B cell (primary cell): Measurements from ENCODE around the gene SMIM5. TPM values are rescaled to one million over a fixed set of nuclear protein-coding genes. Genes with fewer than 3 reads are reported as not detected.

Experiments used
- ATAC-seq: fragments of 200-7000 bp; cut with Tn5 transposase; one replicate; pipeline ENCODE4 v1.10.0; 2021; ENCODE audit warnings: low read depth, mild to moderate bottlenecking, moderate number of reproducible peaks, moderate library complexity
- CTCF ChIA-PET: fragments of 350-600 bp; sonication (Branson Sonifier 250); formaldehyde crosslinking; loops from one replicate; lab custom pipeline; 2021; ENCODE audit warnings: antibody characterized with exemption, inconsistent platforms; lab: Charles Lee
- POLR2A ChIA-PET: fragments of 350-600 bp; sonication (Branson Sonifier 250); formaldehyde crosslinking; loops from one replicate; lab custom pipeline; 2021; ENCODE audit warnings: antibody characterized with exemption; lab: Charles Lee
- DNase-seq: peaks from one replicate; pipeline ENCODE4 v3.0.0; 2013
- H2AFZ ChIP-seq: 2 replicates; pipeline ENCODE4 v1.6.1; 2012; ENCODE audit warnings: mild to moderate bottlenecking, low read depth, low read length; ENCODE audit not compliant: insufficient read depth, poor library complexity, severe bottlenecking
- H3K27ac ChIP-seq, 2 donors: 1 replicate in 1 of 2; 2 replicates in 1 of 2; pipeline ENCODE4 v1.5.1; 2012 to 2013; ENCODE audit warnings: low read length in 2 of 2, mild to moderate bottlenecking in 2 of 2, moderate library complexity in 1 of 2
- H3K27me3 ChIP-seq, 4 experiments: fragments of 200-600 bp in 1 of 4; sonication (generic) in 1 of 4; replicated peaks in 1 of 4; 1 replicate in 2 of 4; 2 replicates in 2 of 4; pipeline versions ENCODE4 v1.6.1 to v1.7.0; 2013 to 2016; ENCODE audit warnings: low read length in 3 of 4, mild to moderate bottlenecking in 2 of 4, mixed read lengths in 1 of 4, moderate library complexity in 1 of 4; ENCODE audit not compliant: insufficient read depth in 4 of 4, control insufficient read depth in 3 of 4; ENCODE audit errors: control extremely low read depth in 1 of 4
- H3K36me3 ChIP-seq, 2 experiments: replicated peaks in 1 of 2; 1 replicate in 1 of 2; 2 replicates in 1 of 2; pipeline versions ENCODE4 v1.6.1 to v1.7.1; 2013; ENCODE audit warnings: low read length in 1 of 2; ENCODE audit not compliant: insufficient read depth in 2 of 2, control insufficient read depth in 1 of 2; ENCODE audit errors: control extremely low read depth in 1 of 2, extremely low read depth in 1 of 2
- H3K4me1 ChIP-seq, 2 donors: fragments of 200-600 bp in 1 of 2; sonication (generic) in 1 of 2; 1 replicate in 1 of 2; 2 replicates in 1 of 2; pipeline versions ENCODE4 v1.5.1 to v1.6.1; 2013 to 2017; ENCODE audit warnings: low read length in 2 of 2; ENCODE audit not compliant: control insufficient read depth in 2 of 2, insufficient read depth in 2 of 2
- H3K4me2 ChIP-seq: replicated peaks from 2 replicates; pipeline ENCODE3; 2012; ENCODE audit warnings: mild to moderate bottlenecking, low read depth, low read length; ENCODE audit not compliant: poor library complexity, severe bottlenecking
- H3K4me3 ChIP-seq, 5 experiments: fragments of 200-600 bp in 1 of 5; sonication (generic) in 1 of 5; 1 replicate in 3 of 5; 2 replicates in 2 of 5; pipeline versions ENCODE4 v1.5.1 to v1.7.0; 2011 to 2016; ENCODE audit warnings: low read length in 4 of 5, mild to moderate bottlenecking in 4 of 5, low read depth in 2 of 5, control low read depth in 1 of 5, moderate library complexity in 1 of 5; ENCODE audit not compliant: insufficient read depth in 1 of 5; ENCODE audit errors: control extremely low read depth in 1 of 5, extremely low read depth in 1 of 5
- H3K79me2 ChIP-seq: fragments of 200-600 bp; sonication (generic); one replicate; pipeline ENCODE4 v1.6.0; 2016; ENCODE audit warnings: low read length; ENCODE audit not compliant: control insufficient read depth, insufficient read depth
- H3K9ac ChIP-seq: fragments of 200-600 bp; sonication (generic); 2 replicates; pipeline ENCODE4 v1.6.1; 2017; ENCODE audit warnings: mild to moderate bottlenecking, low read length, moderate library complexity
- H3K9me3 ChIP-seq, 3 donors: one replicate each; pipeline versions ENCODE4 v1.6.1 to v1.7.1; 2013; ENCODE audit warnings: low read length in 2 of 3; ENCODE audit not compliant: control insufficient read depth in 2 of 3, insufficient read depth in 1 of 3; ENCODE audit errors: control extremely low read depth in 1 of 3
- H4K20me1 ChIP-seq: 2 replicates; pipeline ENCODE4 v1.6.0; 2012; ENCODE audit warnings: mild to moderate bottlenecking, low read length; ENCODE audit not compliant: insufficient read depth, control insufficient read depth, poor library complexity, severe bottlenecking
- H3K27ac Mint-ChIP-seq: one replicate; pipeline ENCODE4 v1.8.0; 2021; ENCODE audit warnings: mixed read lengths
- H3K27me3 Mint-ChIP-seq: one replicate; pipeline ENCODE4 v1.8.0; 2021; ENCODE audit warnings: mixed read lengths
- H3K4me1 Mint-ChIP-seq: one replicate; pipeline ENCODE4 v1.8.0; 2021; ENCODE audit warnings: mixed read lengths
- H3K4me3 Mint-ChIP-seq: one replicate; pipeline ENCODE4 v1.8.0; 2021; ENCODE audit warnings: mixed read lengths
- H3K9me3 Mint-ChIP-seq: one replicate; pipeline ENCODE4 v1.8.0; 2022; ENCODE audit warnings: mixed read lengths; ENCODE audit not compliant: insufficient read depth
- EZH2 ChIP-seq: IDR thresholded peaks from 2 replicates; pipeline ENCODE4 v1.6.1; 2012; ENCODE audit warnings: borderline replicate concordance, low read depth, mild to moderate bottlenecking, moderate library complexity, low read length; ENCODE audit not compliant: insufficient read depth, poor library complexity, severe bottlenecking
- whole genome bisulfite sequencing: methylation state at CpG from one replicate; pipeline ENCODE4 v1.1.5; 2013; ENCODE audit warnings: missing lambda C conversion rate; ENCODE audit not compliant: insufficient coverage; 5-methylcytosine and 5-hydroxymethylcytosine counted together
- intact Hi-C: fragments of 100-400 bp; cut with micrococcal nuclease; formaldehyde crosslinking; loops from one replicate; pipeline ENCODE4 v1.10.0; 2022
- polyA plus RNA-seq: library from polyadenylated mRNA; depleted of rRNA; stranded (reverse); fragments of >200 nt; gene quantifications from 2 replicates; pipeline ENCODE4 v1.2.3, GENCODE V29; 2012
- total RNA-seq, 2 donors: library from RNA; stranded (reverse); fragments of 120-200 nt in 1 of 2; gene quantifications; 1 replicate in 1 of 2; 2 replicates in 1 of 2; pipeline versions ENCODE4 v1.2.3 to v1.2.4, GENCODE V29; 2013 to 2022
- TF ChIP-seq, protein P1 (sequence below): fragments of 200-600 bp; IDR thresholded peaks from one replicate; pipeline ENCODE4 v1.8.0; 2022; ENCODE audit warnings: antibody characterized with exemption, mild to moderate bottlenecking

SMIM5 gene
- total and polyA plus RNA-seq, 2 donors (not counting 1 experiment from before 2014, with no cell fraction given), result 0.62 to 7.6 TPM

DNA sequence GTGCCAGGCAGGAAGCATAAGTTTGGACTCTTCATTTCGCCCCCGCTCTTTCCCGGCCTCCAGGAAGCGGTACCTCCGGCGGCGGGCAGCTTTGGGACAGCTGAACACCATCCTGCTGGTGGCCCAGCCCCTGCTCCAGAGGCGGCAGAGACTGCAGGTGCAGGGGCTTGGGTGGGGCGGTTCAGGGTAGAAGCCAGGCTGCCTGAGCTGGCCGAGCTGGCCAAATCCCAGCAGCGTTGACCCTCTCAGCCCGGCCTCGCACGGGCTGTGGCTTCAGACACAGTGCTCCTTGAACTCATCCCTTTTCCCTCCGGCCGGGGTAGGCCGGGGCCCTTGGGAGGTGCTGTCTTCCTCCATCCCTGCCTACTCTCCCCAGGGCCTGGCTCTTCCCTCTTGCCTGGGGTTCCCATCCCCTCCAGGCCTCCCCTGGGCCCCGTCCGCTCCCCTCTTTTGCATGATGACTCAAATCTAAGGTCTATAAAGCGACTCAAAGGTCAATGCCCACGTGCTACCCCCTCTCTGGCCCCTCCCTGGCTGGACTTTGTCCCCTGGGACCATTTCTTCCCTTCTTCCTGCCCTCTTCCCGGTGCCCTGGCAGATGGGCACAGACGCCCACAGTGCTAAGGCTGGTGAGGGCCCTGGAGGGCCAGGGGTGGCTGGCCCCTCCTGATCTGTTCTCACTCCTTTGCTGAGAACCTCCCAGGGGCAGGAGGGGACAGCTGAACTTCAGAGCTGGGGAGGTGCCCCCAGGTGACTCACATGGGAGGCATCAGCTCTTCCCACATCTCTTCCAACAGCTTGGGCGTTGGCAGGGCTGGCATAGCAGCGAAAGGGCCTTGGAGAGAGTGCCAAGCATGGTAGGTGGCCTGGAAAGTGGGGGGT is 22.9 kb upstream of the SMIM5 start:
- Histone ChIP-seq H3K4me3 (no peak overlapping the region), H3K9ac (no peak overlapping the region), H3K27ac (no peak overlapping the region), H2AFZ (no peak overlapping the region), H3K9me3 (no peaks in the 10 kb centered on the region), H3K79me2 (no peaks in the 10 kb centered on the region), H3K4me1 (no peaks in the 10 kb centered on the region), H3K27me3 (no peaks in the 10 kb centered on the region), H3K36me3 (peaks cover 1 to 30% of the 10 kb centered on the region in 2 experiments), H3K4me2 (no peak overlapping the region), H4K20me1 (no peaks in the 10 kb centered on the region)
- ChIA-PET CTCF (interaction anchor here (1.1 to 1.9 kb wide), 4 partner anchors 9 to 23 kb away, joined by 3 to 8 read pairs (median 5); partner anchors contain the start of gene SMIM5), POLR2A (no interaction called here)
- no peaks in the 10 kb centered on the region for H3K9me3 Mint-ChIP-seq
- no peaks in the 10 kb centered on the region for H3K4me1 Mint-ChIP-seq
- ATAC-seq (no peak), DNase-seq (no peak)
- no peaks in the 10 kb centered on the region for H3K27me3 Mint-ChIP-seq
- no peak overlapping the region for H3K4me3 Mint-ChIP-seq
- 88% methylated on average over 23 of the region's 25 CpGs for WGBS
- intact Hi-C loops, result no loop called here
- TF ChIP-seq, protein P1, sequence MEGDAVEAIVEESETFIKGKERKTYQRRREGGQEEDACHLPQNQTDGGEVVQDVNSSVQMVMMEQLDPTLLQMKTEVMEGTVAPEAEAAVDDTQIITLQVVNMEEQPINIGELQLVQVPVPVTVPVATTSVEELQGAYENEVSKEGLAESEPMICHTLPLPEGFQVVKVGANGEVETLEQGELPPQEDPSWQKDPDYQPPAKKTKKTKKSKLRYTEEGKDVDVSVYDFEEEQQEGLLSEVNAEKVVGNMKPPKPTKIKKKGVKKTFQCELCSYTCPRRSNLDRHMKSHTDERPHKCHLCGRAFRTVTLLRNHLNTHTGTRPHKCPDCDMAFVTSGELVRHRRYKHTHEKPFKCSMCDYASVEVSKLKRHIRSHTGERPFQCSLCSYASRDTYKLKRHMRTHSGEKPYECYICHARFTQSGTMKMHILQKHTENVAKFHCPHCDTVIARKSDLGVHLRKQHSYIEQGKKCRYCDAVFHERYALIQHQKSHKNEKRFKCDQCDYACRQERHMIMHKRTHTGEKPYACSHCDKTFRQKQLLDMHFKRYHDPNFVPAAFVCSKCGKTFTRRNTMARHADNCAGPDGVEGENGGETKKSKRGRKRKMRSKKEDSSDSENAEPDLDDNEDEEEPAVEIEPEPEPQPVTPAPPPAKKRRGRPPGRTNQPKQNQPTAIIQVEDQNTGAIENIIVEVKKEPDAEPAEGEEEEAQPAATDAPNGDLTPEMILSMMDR, result no peak
- no peak for TF ChIP-seq EZH2
- H3K27ac Mint-ChIP-seq, result no peak overlapping the region

DNA sequence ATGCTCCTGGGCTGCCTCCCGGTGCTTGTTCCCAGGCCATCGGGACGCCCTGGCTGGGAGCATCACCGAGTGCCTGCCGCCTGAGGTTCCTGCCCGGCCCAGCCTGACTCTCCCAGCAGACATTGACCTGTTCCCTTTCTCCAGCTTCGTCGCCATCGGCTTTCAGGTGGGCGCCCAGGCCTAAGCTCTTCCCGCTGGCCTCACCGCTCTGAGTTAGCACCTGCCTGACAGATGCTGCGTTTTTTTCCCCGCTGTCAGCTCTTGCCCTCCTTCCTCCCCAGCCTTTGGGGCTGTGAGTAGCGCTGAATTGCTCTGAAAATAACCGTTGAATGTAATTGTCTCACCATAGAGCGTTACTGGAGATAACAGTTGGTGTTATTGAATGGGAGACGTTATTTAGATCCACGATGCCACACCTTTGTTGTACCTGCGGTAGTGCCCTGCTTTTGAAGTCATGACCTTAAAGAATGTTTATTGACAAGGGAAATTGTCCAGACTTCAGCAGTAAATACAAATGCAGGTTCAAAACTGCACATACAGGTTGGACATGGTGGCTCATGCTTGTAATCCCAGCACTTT is 21.3 kb upstream of the SMIM5 start:
- Histone ChIP-seq H4K20me1 (no peaks in the 10 kb centered on the region), H3K79me2 (no peaks in the 10 kb centered on the region), H3K4me1 (no peaks in the 10 kb centered on the region), H3K27me3 (no peaks in the 10 kb centered on the region), H2AFZ (no peak overlapping the region), H3K4me2 (no peak overlapping the region), H3K27ac (no peak overlapping the region), H3K9me3 (no peaks in the 10 kb centered on the region), H3K4me3 (no peak overlapping the region), H3K36me3 (peaks cover 1 to 44% of the 10 kb centered on the region in 2 experiments), H3K9ac (no peak overlapping the region)
- TF ChIP-seq EZH2, result no peak
- TF ChIP-seq, protein P1, result no peak
- intact Hi-C loops, result no loop called here
- DNase-seq (no peak), ATAC-seq (no peak)
- no peaks in the 10 kb centered on the region for H3K9me3 Mint-ChIP-seq
- H3K4me3 Mint-ChIP-seq, result no peak overlapping the region
- no peaks in the 10 kb centered on the region for H3K27me3 Mint-ChIP-seq
- WGBS, result 99% methylated on average over 14 of the region's 20 CpGs
- H3K4me1 Mint-ChIP-seq, result no peaks in the 10 kb centered on the region
- ChIA-PET POLR2A (no interaction called here), CTCF (interaction anchor here (0.6 to 1.9 kb wide), 4 partner anchors 10 to 29 kb away, joined by 3 to 8 read pairs (median 6); partner anchors contain the start of gene SMIM5)
- H3K27ac Mint-ChIP-seq, result no peak overlapping the region
